Naive thymus-derived CD4-positive, alpha-beta T cell (primary cell): ENCODE results near the gene POLR2E. TPM values are rescaled to one million over a fixed set of nuclear protein-coding genes. Genes with fewer than 3 reads are reported as not detected.
A peak's percentile ranks its signal among the peaks of the same experiment; 100 is the strongest.

Experiments used
- ATAC-seq: fragments of 150-1000 bp; cut with Tn5 transposase; 2 replicates; pipeline ENCODE4 v1.10.0; 2021; ENCODE audit warnings: mild to moderate bottlenecking, moderate library complexity
- CTCF ChIA-PET: fragments of 350-600 bp; sonication (Branson Sonifier 250); formaldehyde crosslinking; loops from one replicate; lab custom pipeline; 2021; ENCODE audit warnings: antibody characterized with exemption; lab: Charles Lee
- POLR2A ChIA-PET: fragments of 350-600 bp; sonication (Branson Sonifier 250); formaldehyde crosslinking; loops from one replicate; lab custom pipeline; 2021; ENCODE audit warnings: antibody characterized with exemption, inconsistent platforms; lab: Charles Lee
- DNase-seq, 9 donors: peaks; one replicate each; pipeline versions ENCODE4 v3.0.0 to v3.0.0-alpha.2; 2020 to 2022; ENCODE audit warnings: mixed read lengths in 1 of 9
- H3K27ac ChIP-seq: one replicate; pipeline ENCODE4 v1.7.0; 2013; ENCODE audit warnings: mild to moderate bottlenecking, low read depth, low read length, moderate library complexity
- H3K27me3 ChIP-seq, 2 donors: one replicate each; pipeline ENCODE4 v1.7.0; 2013; ENCODE audit warnings: low read length in 2 of 2, mild to moderate bottlenecking in 2 of 2, moderate library complexity in 2 of 2; ENCODE audit not compliant: control insufficient read depth in 2 of 2, insufficient read depth in 2 of 2
- H3K36me3 ChIP-seq, 3 experiments: 1 replicate in 2 of 3; 2 replicates in 1 of 3; pipeline ENCODE4 v1.7.0; 2013; ENCODE audit warnings: low read length in 3 of 3, mild to moderate bottlenecking in 3 of 3, moderate library complexity in 1 of 3; ENCODE audit not compliant: insufficient read depth in 3 of 3, control insufficient read depth in 2 of 3
- H3K4me1 ChIP-seq, 2 donors: one replicate each; pipeline ENCODE4 v1.7.0; 2013; ENCODE audit warnings: low read length in 2 of 2, mild to moderate bottlenecking in 2 of 2, moderate library complexity in 1 of 2; ENCODE audit not compliant: control insufficient read depth in 2 of 2, insufficient read depth in 2 of 2
- H3K4me3 ChIP-seq: 2 replicates; pipeline ENCODE4 v1.7.0; 2013; ENCODE audit warnings: mild to moderate bottlenecking, low read length
- H3K9me3 ChIP-seq, 3 experiments: 1 replicate in 2 of 3; 2 replicates in 1 of 3; pipeline ENCODE4 v1.7.0; 2013; ENCODE audit warnings: low read length in 3 of 3; ENCODE audit not compliant: control insufficient read depth in 2 of 3
- H3K27ac Mint-ChIP-seq, 9 donors: one replicate each; pipeline ENCODE4 v1.8.0; 2020 to 2022; ENCODE audit warnings: mixed read lengths in 9 of 9, mild to moderate bottlenecking in 8 of 9, moderate library complexity in 5 of 9, inconsistent platforms in 2 of 9
- H3K27me3 Mint-ChIP-seq, 5 donors: one replicate each; pipeline ENCODE4 v1.8.0; 2021 to 2022; ENCODE audit warnings: mixed read lengths in 5 of 5, mild to moderate bottlenecking in 1 of 5
- H3K36me3 Mint-ChIP-seq, 5 donors: one replicate each; pipeline ENCODE4 v1.8.0; 2020 to 2022; ENCODE audit warnings: mixed read lengths in 5 of 5, mild to moderate bottlenecking in 3 of 5, inconsistent platforms in 1 of 5
- H3K4me1 Mint-ChIP-seq, 7 donors: one replicate each; pipeline ENCODE4 v1.8.0; 2020 to 2022; ENCODE audit warnings: mixed read lengths in 7 of 7, mild to moderate bottlenecking in 3 of 7, inconsistent platforms in 1 of 7
- H3K4me3 Mint-ChIP-seq, 10 donors: one replicate each; pipeline ENCODE4 v1.8.0; 2020 to 2022; ENCODE audit warnings: mild to moderate bottlenecking in 10 of 10, mixed read lengths in 10 of 10, moderate library complexity in 6 of 10, inconsistent platforms in 2 of 10
- H3K9me3 Mint-ChIP-seq, 11 donors: one replicate each; pipeline ENCODE4 v1.8.0; 2020 to 2022; ENCODE audit warnings: mixed read lengths in 11 of 11, mild to moderate bottlenecking in 4 of 11, inconsistent platforms in 1 of 11, moderate library complexity in 1 of 11
- intact Hi-C, 2 donors: fragments of 100-400 bp; cut with micrococcal nuclease; formaldehyde crosslinking; loops; one replicate each; pipeline ENCODE4 v1.15.1; 2023
- polyA plus RNA-seq, 2 donors: library from polyadenylated mRNA; unstranded; fragments of 300-500 nt; fragmentation: Illumina TruSeq; gene quantifications; one replicate each; pipeline ENCODE4 v1.2.3, GENCODE V29; 2021
- total RNA-seq, 6 experiments: library from RNA in 5 of 6; stranded (reverse) in 5 of 6; gene quantifications; 1 replicate in 5 of 6; 2 replicates in 1 of 6; pipeline ENCODE4 v1.2.3 and lab custom pipeline; 2021 to 2026

Gene POLR2E
- total and polyA plus RNA-seq, 7 experiments from 2014 or later = 75.3 to 179 (median 82.8) TPM

GRCh38 chr19:1076046-1076386 lies 19.2 kb downstream of the POLR2E start:
- H3K27me3 ChIP-seq = no peaks in the 10 kb centered on the region
- H3K27ac ChIP-seq = peak overlapping the region; percentile 92
- Mint-ChIP-seq H3K27ac (peak overlapping the region; percentile 91 to 100 (median 99)), H3K4me1 (peaks cover 30 to 62% (median 51%) of the 10 kb centered on the region in 7 donors), H3K4me3 (peak overlapping the region; percentile 80 to 97 (median 89)), H3K9me3 (peaks cover 0 to 7% (median 0%) of the 10 kb centered on the region in 11 donors), H3K27me3 (no peaks in the 10 kb centered on the region), H3K36me3 (peaks cover 5 to 52% (median 28%) of the 10 kb centered on the region in 5 donors)
- peaks cover 34 to 63% (median 50%) of the 10 kb centered on the region in 3 experiments for H3K36me3 ChIP-seq
- H3K4me1 ChIP-seq = peaks cover 72 to 75% of the 10 kb centered on the region in 2 donors
- DNase-seq = peak in 2 of 9 donors; percentile 28 to 33
- ChIA-PET CTCF (interaction anchor here (0.7 to 8.7 kb wide), 8 partner anchors 9 to 55 kb away, joined by 3 to 68 read pairs (median 5); partner anchors contain the start of genes ARHGAP45 and RNU6-2), POLR2A (interaction anchor here (0.8 to 38.6 kb wide), 11 partner anchors 3 to 212 kb away, joined by 3 to 2022 read pairs (median 4); partner anchors contain the start of genes ABCA7, ARHGAP45, CIRBP and CNN2)
- intact Hi-C loops = loop anchor here (2.0 to 5.0 kb wide), 3 partner anchors 19 to 173 kb away; partner anchors contain the start of genes MIDN (in 1 of the 2) and POLR2E (in 1 of the 2)
- H3K4me3 ChIP-seq = peak overlapping the region; percentile 68
- no peak for ATAC-seq
- no peaks in the 10 kb centered on the region for H3K9me3 ChIP-seq

DNA sequence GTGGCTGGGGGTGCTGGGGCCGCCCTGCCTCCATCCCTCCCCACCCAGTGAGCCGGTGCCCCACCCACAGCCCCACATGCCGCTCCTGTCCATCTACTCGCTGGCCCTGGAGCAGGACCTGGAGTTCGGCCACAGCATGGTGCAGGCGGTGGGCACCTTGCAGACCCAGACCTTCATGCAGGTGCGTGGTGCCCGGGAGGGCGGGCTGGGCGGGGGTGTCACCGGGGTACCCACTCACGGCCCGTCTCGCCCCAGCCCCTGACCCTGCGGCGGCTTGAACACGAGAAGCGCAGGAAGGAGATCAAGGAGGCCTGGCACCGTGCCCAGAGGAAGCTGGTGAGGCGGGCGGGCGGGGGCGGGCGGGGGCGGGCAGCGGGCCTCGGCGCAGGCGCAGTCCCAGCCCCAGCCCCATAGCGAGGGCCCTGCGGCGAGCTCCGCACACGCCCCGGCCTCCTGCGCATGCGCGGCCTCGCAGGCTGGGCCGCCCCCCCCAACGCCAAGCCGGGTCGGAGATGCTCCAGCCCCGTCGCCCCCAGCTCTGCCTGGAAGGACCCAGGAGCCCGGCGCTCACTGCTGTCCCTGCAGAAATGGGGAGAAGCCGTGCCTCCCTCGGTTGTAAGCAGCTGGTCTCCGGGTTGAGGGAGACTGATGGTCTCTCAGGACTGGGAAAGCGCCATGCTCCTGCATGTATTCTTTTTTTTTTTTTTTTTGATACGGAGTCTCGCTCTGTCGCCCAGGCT lies 20.5 kb downstream of the POLR2E start:
- peaks cover 67 to 72% of the 10 kb centered on the region in 2 donors for H3K4me1 ChIP-seq
- peak; percentile 61 for ATAC-seq
- Mint-ChIP-seq H3K4me3 (peak overlapping the region; percentile 80 to 97 (median 89)), H3K4me1 (peaks cover 27 to 53% (median 43%) of the 10 kb centered on the region in 7 donors), H3K27ac (peak overlapping the region; percentile 91 to 100 (median 99)), H3K36me3 (peaks cover 5 to 50% (median 26%) of the 10 kb centered on the region in 5 donors), H3K27me3 (no peaks in the 10 kb centered on the region), H3K9me3 (peaks cover 0 to 5% (median 0%) of the 10 kb centered on the region in 11 donors)
- H3K36me3 ChIP-seq = peaks cover 24 to 56% (median 44%) of the 10 kb centered on the region in 3 experiments
- H3K27ac ChIP-seq = peak overlapping the region; percentile 92
- CTCF ChIA-PET = interaction anchor here (0.5 to 8.7 kb wide), 6 partner anchors 8 to 45 kb away, joined by 3 to 68 read pairs (median 7); partner anchors contain the start of gene ARHGAP45
- peak; percentile 81 to 95 (median 93) for DNase-seq
- H3K9me3 ChIP-seq = no peaks in the 10 kb centered on the region
- no peaks in the 10 kb centered on the region for H3K27me3 ChIP-seq
- POLR2A ChIA-PET = interaction anchor here (0.6 to 38.6 kb wide), 11 partner anchors 2 to 1018 kb away, joined by 3 to 2022 read pairs (median 7); partner anchors contain the start of genes ABCA7, ARHGAP45, CIRBP and CNN2
- intact Hi-C loops = loop anchor here in 1 of 2 donors (5.0 kb wide), 1 partner anchor 37 kb away; no protein-coding TSS in a partner anchor
- peak overlapping the region; percentile 68 for H3K4me3 ChIP-seq

DNA sequence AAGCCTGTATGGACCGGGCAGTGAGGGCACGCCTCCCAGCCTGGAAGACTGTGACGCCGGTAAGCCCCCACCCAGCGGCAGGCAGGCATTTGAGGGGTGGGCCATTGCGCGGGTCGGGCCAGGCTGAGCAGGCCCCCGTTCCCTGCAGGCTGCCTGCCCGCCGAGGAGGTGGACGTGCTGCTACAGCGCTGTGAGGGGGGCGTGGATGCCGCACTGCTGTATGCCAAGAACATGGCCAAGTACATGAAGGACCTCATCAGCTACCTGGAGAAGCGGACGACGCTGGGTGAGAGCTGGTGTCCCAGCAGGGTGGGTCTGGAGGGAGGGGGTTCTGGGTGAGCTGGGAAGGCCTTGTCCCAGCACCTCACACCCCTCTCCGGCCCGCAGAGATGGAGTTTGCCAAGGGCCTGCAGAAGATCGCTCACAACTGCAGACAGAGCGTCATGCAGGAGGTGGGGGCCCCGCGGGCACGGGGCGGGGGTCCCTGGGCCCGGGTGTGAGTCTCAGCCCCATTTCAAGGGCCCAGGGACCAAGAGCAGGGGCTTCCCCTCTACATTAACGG lies 21.1 kb downstream of the POLR2E start:
- Histone ChIP-seq H3K4me1 (peaks cover 65 to 73% of the 10 kb centered on the region in 2 donors), H3K9me3 (no peaks in the 10 kb centered on the region), H3K27ac (peak overlapping the region; percentile 61), H3K36me3 (peaks cover 20 to 56% (median 49%) of the 10 kb centered on the region in 3 experiments), H3K4me3 (peak overlapping the region; percentile 37), H3K27me3 (no peaks in the 10 kb centered on the region)
- peak overlapping the region; percentile 76 to 100 (median 95) for H3K27ac Mint-ChIP-seq
- CTCF ChIA-PET = interaction anchor here (1.1 to 8.7 kb wide), 4 partner anchors 8 to 17 kb away, joined by 3 to 68 read pairs (median 8); partner anchors contain the start of gene ARHGAP45
- intact Hi-C loops = no loop called here
- peaks cover 5 to 49% (median 30%) of the 10 kb centered on the region in 5 donors for H3K36me3 Mint-ChIP-seq
- POLR2A ChIA-PET = interaction anchor here (0.7 to 38.6 kb wide), 9 partner anchors 1 to 195 kb away, joined by 3 to 2022 read pairs (median 14); partner anchors contain the start of genes ABCA7, ARHGAP45, CIRBP and CNN2
- H3K4me3 Mint-ChIP-seq = peak overlapping the region; percentile 42 to 97 (median 80)
- peaks cover 0 to 5% (median 0%) of the 10 kb centered on the region in 11 donors for H3K9me3 Mint-ChIP-seq
- peaks cover 31 to 56% (median 46%) of the 10 kb centered on the region in 7 donors for H3K4me1 Mint-ChIP-seq
- ATAC-seq (no peak), DNase-seq (no peak)
- H3K27me3 Mint-ChIP-seq = no peaks in the 10 kb centered on the region

DNA sequence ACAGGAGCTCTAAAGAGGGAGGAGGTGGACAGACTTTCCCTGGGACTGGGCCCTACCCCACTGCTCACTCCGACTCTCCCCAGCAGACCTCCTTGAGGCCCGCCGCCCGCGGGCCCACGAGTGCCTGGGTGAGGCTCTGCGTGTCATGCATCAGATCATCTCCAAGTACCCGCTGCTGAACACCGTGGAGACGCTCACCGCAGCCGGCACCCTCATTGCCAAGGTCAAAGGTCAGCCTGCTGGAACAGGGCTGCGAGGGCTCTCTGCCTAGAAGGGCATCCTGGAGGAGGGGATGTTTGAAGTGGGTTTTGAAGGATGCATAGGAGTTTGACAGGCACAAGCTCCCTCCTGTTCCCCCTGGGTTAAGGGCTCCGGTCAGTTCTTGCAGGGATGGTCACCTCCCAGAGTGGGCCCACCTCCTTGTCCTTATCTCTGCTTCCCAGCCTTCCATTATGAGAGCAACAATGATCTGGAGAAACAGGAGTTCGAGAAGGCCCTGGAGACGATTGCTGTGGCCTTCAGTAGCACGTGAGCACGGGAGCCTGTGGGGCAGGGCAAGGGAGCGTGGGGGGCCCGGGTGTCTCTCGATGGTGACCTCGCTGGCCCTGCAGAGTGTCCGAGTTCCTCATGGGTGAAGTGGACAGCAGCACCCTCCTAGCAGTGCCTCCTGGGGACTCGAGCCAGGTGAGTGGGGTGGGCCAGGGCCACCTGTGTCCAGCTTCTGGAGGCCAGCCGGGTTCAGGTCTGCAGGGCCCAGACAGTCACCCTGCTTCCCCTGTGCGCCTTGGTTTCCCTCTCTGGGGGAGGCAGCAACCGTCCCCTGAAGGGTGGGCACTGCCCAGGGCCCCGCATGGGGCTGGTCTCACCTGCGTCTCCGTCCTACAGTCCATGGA lies 21.9 kb downstream of the POLR2E start:
- peaks cover 10 to 55% (median 36%) of the 10 kb centered on the region in 5 donors for H3K36me3 Mint-ChIP-seq

DNA sequence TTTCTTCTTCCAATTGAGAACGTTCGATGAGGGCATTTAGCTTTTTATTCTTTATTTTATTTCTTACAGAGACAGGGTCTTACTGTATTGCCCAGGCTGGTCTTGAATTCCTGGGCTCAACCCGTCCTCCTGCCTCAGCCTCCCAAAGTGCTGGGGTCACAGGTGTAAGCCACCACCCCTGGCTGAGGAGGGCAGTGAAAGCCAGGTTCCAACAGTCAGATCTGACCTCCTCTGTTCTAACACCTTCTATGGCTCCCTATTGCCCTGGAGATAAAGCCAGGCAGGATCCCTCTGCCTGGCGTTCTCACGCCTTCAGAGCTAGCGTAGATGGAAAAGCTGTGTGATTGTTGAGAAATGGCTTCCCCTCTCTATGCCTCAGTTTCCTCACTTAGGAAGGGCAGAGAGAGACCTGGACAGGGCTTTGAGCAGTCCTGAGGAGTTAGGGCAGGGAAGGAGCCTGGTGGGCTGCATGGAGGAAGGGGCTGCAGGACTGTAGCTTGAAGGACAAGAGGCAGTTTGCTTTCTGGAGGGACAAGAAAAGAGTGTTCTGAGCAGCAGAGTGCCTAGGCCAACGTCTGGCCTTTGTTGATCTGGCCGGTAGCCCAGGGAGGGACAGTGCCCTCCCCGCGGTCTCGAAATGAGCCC lies 22.7 kb downstream of the POLR2E start:
- Histone ChIP-seq H3K27me3 (no peaks in the 10 kb centered on the region), H3K9me3 (no peaks in the 10 kb centered on the region), H3K36me3 (peaks cover 20 to 65% (median 44%) of the 10 kb centered on the region in 3 experiments), H3K4me3 (no peak overlapping the region), H3K4me1 (peaks cover 64 to 67% of the 10 kb centered on the region in 2 donors), H3K27ac (peak overlapping the region; percentile 61)
- intact Hi-C loops = no loop called here
- Mint-ChIP-seq H3K27ac (peak overlapping the region; percentile 88 to 100 (median 95)), H3K27me3 (no peaks in the 10 kb centered on the region), H3K4me3 (peak overlapping the region; percentile 50 to 97 (median 86)), H3K9me3 (peaks cover 0 to 5% (median 0%) of the 10 kb centered on the region in 11 donors), H3K36me3 (peaks cover 10 to 52% (median 33%) of the 10 kb centered on the region in 5 donors), H3K4me1 (peaks cover 36 to 61% (median 51%) of the 10 kb centered on the region in 7 donors)
- no peak for ATAC-seq
- DNase-seq = peak in 1 of 9 donors; percentile 13
- ChIA-PET CTCF (interaction anchor here (1.3 to 1.6 kb wide), 2 partner anchors 15 kb away, joined by 3 to 5 read pairs; no protein-coding TSS in a partner anchor), POLR2A (interaction anchor here (0.7 to 38.6 kb wide), 11 partner anchors 0 to 203 kb away, joined by 3 to 2022 read pairs (median 5); partner anchors contain the start of genes ABCA7, ARHGAP45, CIRBP and CNN2)

More for the DNA sequence above, 21.9 kb downstream of the POLR2E start:
- Mint-ChIP-seq H3K27me3 (no peaks in the 10 kb centered on the region), H3K9me3 (peaks cover 0 to 5% (median 0%) of the 10 kb centered on the region in 11 donors), H3K4me3 (peak overlapping the region; percentile 17 to 97 (median 85)), H3K27ac (peak overlapping the region; percentile 70 to 100 (median 95)), H3K4me1 (peaks cover 36 to 61% (median 52%) of the 10 kb centered on the region in 7 donors)
- no peaks in the 10 kb centered on the region for H3K27me3 ChIP-seq
- H3K4me3 ChIP-seq = no peak overlapping the region
- ChIA-PET POLR2A (interaction anchor here (0.7 to 38.6 kb wide), 8 partner anchors 0 to 202 kb away, joined by 3 to 2022 read pairs (median 79); partner anchors contain the start of genes ABCA7, ARHGAP45, CIRBP and CNN2), CTCF (interaction anchor here (1.3 to 1.6 kb wide), 2 partner anchors 14 to 16 kb away, joined by 3 to 5 read pairs; no protein-coding TSS in a partner anchor)
- peak overlapping the region; percentile 61 for H3K27ac ChIP-seq
- H3K9me3 ChIP-seq = no peaks in the 10 kb centered on the region
- H3K4me1 ChIP-seq = peaks cover 64 to 71% of the 10 kb centered on the region in 2 donors
- intact Hi-C loops = no loop called here
- DNase-seq (peak in 3 of 9 donors; percentile 37 to 54 (median 44)), ATAC-seq (no peak)
- H3K36me3 ChIP-seq = peaks cover 20 to 63% (median 49%) of the 10 kb centered on the region in 3 experiments
